Measurements from ENCODE around the gene AEBP1. TPM values are rescaled to one million over a fixed set of nuclear protein-coding genes. Genes with fewer than 3 reads are reported as not detected.

The AEBP1 gene
- total RNA-seq, 1 experiment from 2014 or later = 30.1 TPM

GRCh38 chr7:44078521-44078920 is 25.6 kb upstream of the AEBP1 start:
- Histone ChIP-seq H3K4me1 (ENCODE audit: insufficient read depth, low read length, poor library complexity, severe bottlenecking) (peaks cover 4% of the 10 kb centered on the region), H3K9me3 (ENCODE audit: low read depth, low read length, poor library complexity, severe bottlenecking) (no peaks in the 10 kb centered on the region), H3K27ac (ENCODE audit: low read depth, low read length, poor library complexity, severe bottlenecking) (no peak overlapping the region), H3K27me3 (replicated peaks; ENCODE audit: insufficient read depth, low read depth, low read length, poor library complexity) (no peaks in the 10 kb centered on the region), H3K36me3 (ENCODE audit: insufficient read depth, low read length, poor library complexity, severe bottlenecking) (peaks cover 25% of the 10 kb centered on the region), H3K4me3 (ENCODE audit: low read depth, low read length, poor library complexity, severe bottlenecking) (no peak overlapping the region)
- DNase-seq (ENCODE audit: low spot score) = no peak
- intact Hi-C loops (cut with micrococcal nuclease; ENCODE audit: unreplicated experiment) = no loop called here
- CTCF ChIA-PET = no interaction called here
- no TSS peak for BruUV-seq (replicated peaks)
- no peak for TF ChIP-seq EZH2 (IDR thresholded peaks at IDR 0.05; ENCODE audit: borderline replicate concordance, low read depth, low read length, poor library complexity, severe bottlenecking)
- TF ChIP-seq CTCF (conservative IDR thresholded peaks at IDR 0.05; ENCODE audit: low read depth, low read length) = no peak
- POLR2A ChIA-PET (ENCODE audit: low non-redundant PET) = no interaction called here

- TF ChIP-seq CTCF (conservative IDR thresholded peaks at IDR 0.05; ENCODE audit: low read depth, low read length) (no peak), EZH2 (IDR thresholded peaks at IDR 0.05; ENCODE audit: borderline replicate concordance, low read depth, low read length, poor library complexity, severe bottlenecking) (no peak)
- H3K27me3 ChIP-seq (replicated peaks; ENCODE audit: insufficient read depth, low read depth, low read length, poor library complexity) = no peaks in the 10 kb centered on the region
- H3K27ac ChIP-seq (ENCODE audit: low read depth, low read length, poor library complexity, severe bottlenecking) = no peak overlapping the region
- BruUV-seq (replicated peaks) = no TSS peak
- peaks cover 4% of the 10 kb centered on the region for H3K4me1 ChIP-seq (ENCODE audit: insufficient read depth, low read length, poor library complexity, severe bottlenecking)
- CTCF ChIA-PET = no interaction called here
- H3K4me3 ChIP-seq (ENCODE audit: low read depth, low read length, poor library complexity, severe bottlenecking) = no peak overlapping the region
- H3K36me3 ChIP-seq (ENCODE audit: insufficient read depth, low read length, poor library complexity, severe bottlenecking) = peaks cover 25% of the 10 kb centered on the region
- POLR2A ChIA-PET (ENCODE audit: low non-redundant PET) = no interaction called here
- H3K9me3 ChIP-seq (ENCODE audit: low read depth, low read length, poor library complexity, severe bottlenecking) = no peaks in the 10 kb centered on the region
- intact Hi-C loops (cut with micrococcal nuclease; ENCODE audit: unreplicated experiment) = loop anchor here (5.0 kb wide), 1 partner anchor 123 kb away; the partner anchor contains the start of gene YKT6
- DNase-seq (ENCODE audit: low spot score) = no peak
Measured at GRCh38 chr7:44079331-44080021, 24.7 kb upstream of the AEBP1 start.

GRCh38 chr7:44080118-44080517 is 24.0 kb upstream of the AEBP1 start:
- Histone ChIP-seq H3K36me3 (ENCODE audit: insufficient read depth, low read length, poor library complexity, severe bottlenecking) (peaks cover 25% of the 10 kb centered on the region), H3K9me3 (ENCODE audit: low read depth, low read length, poor library complexity, severe bottlenecking) (no peaks in the 10 kb centered on the region), H3K4me3 (ENCODE audit: low read depth, low read length, poor library complexity, severe bottlenecking) (no peak overlapping the region), H3K27ac (ENCODE audit: low read depth, low read length, poor library complexity, severe bottlenecking) (no peak overlapping the region), H3K27me3 (replicated peaks; ENCODE audit: insufficient read depth, low read depth, low read length, poor library complexity) (no peaks in the 10 kb centered on the region), H3K4me1 (ENCODE audit: insufficient read depth, low read length, poor library complexity, severe bottlenecking) (peaks cover 4% of the 10 kb centered on the region)
- intact Hi-C loops (cut with micrococcal nuclease; ENCODE audit: unreplicated experiment) = loop anchor here (5.0 kb wide), 1 partner anchor 122 kb away; the partner anchor contains the start of gene YKT6
- no peak for TF ChIP-seq EZH2 (IDR thresholded peaks at IDR 0.05; ENCODE audit: borderline replicate concordance, low read depth, low read length, poor library complexity, severe bottlenecking)
- TF ChIP-seq CTCF (conservative IDR thresholded peaks at IDR 0.05; ENCODE audit: low read depth, low read length) = no peak
- POLR2A ChIA-PET (ENCODE audit: low non-redundant PET) = no interaction called here
- CTCF ChIA-PET = no interaction called here
- no TSS peak for BruUV-seq (replicated peaks)
- no peak for DNase-seq (ENCODE audit: low spot score)

All from A673 (cell line).